ENCODE measurements around the gene TM7SF3.

DNA sequence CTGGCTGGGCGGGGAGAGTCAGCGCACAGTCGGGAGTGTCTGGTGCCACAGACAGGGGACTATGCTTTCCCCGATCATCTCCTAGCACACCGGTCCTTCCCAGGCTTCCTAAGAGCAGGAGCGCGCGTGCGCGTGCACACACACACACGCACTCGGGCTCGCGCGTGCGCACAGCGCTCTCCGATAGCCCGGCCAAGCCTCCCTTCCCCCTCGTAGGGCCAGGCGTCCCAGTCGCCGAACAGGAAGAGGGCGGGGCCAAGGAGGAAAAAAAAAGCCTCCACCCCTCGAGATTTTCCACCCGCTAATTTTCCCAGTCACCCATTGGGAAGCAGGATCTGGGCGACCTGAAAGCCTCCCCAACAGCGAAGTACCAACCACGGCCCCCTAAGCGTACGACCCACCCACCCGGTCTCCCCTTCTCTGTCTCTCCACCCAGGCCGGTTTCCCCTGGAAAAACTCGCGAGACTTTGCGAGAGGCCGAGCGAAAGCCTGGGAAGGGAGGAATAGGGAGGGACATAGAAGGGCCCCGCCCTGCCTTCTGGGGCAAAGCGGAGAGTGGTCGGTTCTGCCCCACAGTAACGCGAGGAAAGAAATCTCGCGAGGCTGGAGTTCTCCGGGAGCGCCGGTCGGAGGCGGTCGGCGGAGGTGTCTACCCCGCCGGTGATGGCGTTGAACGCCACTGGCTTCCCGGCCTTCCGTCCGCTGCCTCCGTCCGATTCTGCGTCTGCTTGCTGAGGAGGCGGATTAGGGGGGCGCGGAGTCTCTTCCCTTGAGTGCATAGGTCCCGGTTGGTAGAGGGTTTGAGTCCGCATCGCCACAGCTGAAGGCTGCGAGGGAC, 76.1 kb downstream of the TM7SF3 start, which contains the start of the genes FGFR1OP2 and INTS13:
- TF ChIP-seq, protein P1, sequence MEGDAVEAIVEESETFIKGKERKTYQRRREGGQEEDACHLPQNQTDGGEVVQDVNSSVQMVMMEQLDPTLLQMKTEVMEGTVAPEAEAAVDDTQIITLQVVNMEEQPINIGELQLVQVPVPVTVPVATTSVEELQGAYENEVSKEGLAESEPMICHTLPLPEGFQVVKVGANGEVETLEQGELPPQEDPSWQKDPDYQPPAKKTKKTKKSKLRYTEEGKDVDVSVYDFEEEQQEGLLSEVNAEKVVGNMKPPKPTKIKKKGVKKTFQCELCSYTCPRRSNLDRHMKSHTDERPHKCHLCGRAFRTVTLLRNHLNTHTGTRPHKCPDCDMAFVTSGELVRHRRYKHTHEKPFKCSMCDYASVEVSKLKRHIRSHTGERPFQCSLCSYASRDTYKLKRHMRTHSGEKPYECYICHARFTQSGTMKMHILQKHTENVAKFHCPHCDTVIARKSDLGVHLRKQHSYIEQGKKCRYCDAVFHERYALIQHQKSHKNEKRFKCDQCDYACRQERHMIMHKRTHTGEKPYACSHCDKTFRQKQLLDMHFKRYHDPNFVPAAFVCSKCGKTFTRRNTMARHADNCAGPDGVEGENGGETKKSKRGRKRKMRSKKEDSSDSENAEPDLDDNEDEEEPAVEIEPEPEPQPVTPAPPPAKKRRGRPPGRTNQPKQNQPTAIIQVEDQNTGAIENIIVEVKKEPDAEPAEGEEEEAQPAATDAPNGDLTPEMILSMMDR (conservative IDR thresholded peaks at IDR 0.05; ENCODE audit: low read depth, low read length), result no peak
- TF ChIP-seq EZH2 (IDR thresholded peaks at IDR 0.05; ENCODE audit: low read length, unreplicated experiment) (no peak), EZH2phosphoT487 (IDR thresholded peaks at IDR 0.05; ENCODE audit: borderline replicate concordance, low read length) (no peak)
